Stimulated activated CD8-positive, alpha-beta memory T cell treated with anti-CD3 and anti-CD28 coated beads, Interleukin-12 subunit alpha, Interleukin-12 subunit beta, amount 100 ng/mL, for 24 hours (primary cell): ENCODE results near the gene LUC7L.
"Not testable (repeated sequence)": the region's sequence is repeated elsewhere in the genome, so short reads cannot be mapped to it uniquely, and the experiment has no call there.

Source experiments
- DNase-seq: peaks from one replicate; pipeline ENCODE4 v3.0.0-alpha.2; 2020; ENCODE audit errors: extremely low read depth

The LUC7L gene, protein sequence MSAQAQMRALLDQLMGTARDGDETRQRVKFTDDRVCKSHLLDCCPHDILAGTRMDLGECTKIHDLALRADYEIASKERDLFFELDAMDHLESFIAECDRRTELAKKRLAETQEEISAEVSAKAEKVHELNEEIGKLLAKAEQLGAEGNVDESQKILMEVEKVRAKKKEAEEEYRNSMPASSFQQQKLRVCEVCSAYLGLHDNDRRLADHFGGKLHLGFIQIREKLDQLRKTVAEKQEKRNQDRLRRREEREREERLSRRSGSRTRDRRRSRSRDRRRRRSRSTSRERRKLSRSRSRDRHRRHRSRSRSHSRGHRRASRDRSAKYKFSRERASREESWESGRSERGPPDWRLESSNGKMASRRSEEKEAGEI

DNA sequence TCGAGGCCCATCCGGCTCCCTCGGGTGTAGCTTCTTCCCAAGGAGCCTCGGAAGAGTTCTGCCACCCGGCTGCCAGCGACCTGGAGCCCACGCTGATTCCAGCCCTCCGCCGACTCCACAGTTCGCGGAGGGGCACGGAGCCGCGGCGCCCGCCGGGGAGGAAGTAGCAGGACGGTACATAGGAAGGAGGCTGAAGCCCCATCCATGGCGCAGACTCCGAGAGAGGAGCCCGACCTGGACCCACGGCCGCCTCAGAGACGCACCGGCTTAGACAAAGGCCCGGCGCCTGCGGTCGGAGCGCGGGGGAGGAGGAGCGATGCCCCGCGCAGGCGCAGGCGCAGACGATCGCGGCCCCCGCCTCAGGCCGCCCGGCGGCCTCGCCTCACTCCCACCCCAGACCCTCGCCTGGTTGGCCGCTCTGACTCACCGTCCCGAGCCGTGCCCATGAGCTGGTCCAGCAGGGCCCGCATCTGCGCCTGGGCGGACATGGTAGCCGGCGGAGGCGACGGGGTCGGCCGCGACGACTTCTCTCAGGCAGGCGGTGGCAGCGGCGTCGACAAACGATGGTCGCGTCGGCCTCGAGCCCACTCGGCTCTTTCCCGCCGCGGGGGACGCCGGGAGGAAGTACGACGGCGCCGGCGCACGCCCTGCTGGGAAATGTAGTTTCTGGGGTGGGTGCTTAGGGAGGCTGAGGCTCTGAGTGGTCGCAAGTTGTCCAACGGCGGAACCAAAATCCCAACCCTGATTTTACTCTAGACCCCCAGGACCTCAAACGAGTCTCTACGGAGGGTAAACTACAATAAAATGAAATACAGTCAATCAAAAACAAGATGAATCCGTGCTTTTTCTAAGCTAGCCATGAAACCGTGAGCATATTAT is at the start of gene LUC7L:
TSS of gene LUC7L (minus strand) at position 598 of the 879 bp plus-strand sequence. CDS start at position 488, 110 bp downstream.
- DNase-seq: peak; percentile 72

DNA sequence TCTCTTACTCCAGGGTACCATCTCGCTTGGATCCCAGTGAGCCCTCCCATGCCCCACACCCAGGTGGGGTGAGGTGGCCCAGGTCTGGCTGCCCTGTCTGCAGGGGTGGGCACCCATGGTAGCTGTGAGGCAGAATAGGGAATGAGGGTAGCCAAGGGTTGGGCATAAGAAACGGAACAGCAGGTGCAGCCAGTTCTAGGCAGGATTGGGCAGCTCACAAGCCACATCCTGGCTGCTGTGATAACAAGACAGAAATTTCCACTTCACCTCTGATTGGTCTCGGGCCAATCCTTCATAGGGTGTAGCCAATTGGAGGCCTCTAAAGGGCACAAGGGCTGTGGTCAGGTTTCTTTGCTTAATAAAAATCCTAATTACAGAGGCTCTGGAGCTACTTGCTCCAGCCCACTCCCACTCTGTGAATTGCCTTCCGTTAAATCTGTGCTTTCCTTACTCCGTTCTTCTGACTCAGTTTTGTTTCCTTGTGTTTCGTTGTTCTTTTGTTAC is 49.7 kb upstream of the LUC7L start:
- DNase-seq: no peak

DNA sequence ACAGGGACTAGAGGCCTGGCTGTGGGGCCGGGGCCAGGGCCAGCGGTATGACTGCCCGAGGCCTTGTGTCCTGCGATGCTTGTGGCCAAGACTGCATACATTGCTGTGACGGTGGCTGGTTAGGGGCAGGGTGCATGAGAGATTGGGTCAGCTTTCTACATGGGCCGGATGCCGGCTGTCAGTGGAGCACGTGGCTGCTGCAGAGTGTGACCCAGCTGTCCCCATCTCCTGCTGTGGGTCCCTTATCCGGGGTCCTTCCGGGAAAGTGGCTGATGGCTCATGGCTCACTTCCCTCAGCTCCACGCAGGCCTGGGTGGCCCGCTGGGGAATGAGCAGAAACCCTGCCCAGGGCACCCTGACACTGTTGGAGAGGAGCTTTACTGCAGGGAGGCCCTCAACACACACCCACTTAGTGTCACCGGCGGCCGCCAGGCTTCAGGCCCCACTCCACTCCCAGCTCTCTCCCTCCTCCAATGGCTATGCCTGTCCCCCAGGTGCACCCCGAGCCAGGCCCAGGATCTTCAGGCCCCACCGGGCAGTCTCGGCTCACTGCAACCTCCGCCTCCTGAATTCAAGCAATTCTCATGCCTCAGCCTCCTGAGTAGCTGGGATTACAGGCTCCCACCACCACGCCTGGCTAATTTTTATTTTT is 47.3 kb upstream of the LUC7L start:
- no peak for DNase-seq

DNA sequence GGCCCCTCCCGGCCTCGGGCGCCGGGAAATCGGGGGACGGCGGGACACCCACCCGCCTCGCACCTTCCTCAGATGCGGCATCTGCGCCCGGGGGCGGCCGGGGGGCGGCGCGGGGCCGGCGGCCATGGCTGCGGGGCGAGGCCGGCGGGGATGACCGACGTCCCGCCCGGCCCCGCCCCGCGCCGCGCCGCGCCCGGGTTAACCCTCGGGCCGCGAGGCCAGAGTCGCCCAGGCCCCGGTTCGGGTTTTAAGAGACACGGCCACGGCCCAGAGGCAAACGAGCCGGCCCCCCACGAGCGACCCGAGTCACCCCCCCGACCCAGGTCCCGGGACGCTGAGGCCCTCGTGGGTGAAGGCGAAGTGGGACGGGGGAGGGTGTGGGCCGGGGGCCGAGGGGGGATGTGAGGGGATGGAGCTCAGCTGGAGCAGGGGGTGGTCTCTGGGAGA is 46.6 kb upstream of the LUC7L start, which contains the start of gene RGS11:
TSS of gene RGS11 (minus strand) at position 159 of the 447 bp plus-strand sequence. CDS start at position 126, 33 bp downstream.
- no peak for DNase-seq

DNA sequence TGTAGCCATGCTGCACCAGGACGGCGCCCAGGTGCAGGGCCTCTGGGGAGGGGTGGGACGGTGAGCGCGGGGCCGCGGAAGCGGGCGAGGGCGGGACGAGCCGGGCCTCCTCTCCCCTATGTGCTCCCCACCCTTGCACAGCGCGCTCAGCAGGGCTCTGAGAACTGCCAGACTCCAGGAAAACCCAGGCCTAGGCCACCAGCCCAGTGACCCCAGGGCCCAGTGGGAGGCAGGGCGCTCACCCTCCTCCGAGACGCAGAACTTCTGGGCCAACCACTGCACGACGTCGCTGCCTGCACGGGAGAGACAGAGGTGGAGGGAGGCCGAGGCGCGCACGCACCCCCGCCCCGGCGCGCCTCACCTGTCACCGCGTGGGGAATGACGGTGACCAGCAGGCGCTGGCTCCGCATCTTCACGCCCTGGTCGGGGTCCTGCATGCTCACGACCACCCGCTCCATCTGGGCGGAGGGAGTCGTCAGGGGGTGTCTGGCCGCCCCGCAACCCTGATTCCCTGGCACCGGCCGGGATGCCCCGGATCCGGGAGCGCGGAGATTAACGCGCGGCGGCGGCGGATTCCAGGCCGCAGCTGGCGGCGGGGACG is 45.9 kb upstream of the LUC7L start:
- DNase-seq: no peak

DNA sequence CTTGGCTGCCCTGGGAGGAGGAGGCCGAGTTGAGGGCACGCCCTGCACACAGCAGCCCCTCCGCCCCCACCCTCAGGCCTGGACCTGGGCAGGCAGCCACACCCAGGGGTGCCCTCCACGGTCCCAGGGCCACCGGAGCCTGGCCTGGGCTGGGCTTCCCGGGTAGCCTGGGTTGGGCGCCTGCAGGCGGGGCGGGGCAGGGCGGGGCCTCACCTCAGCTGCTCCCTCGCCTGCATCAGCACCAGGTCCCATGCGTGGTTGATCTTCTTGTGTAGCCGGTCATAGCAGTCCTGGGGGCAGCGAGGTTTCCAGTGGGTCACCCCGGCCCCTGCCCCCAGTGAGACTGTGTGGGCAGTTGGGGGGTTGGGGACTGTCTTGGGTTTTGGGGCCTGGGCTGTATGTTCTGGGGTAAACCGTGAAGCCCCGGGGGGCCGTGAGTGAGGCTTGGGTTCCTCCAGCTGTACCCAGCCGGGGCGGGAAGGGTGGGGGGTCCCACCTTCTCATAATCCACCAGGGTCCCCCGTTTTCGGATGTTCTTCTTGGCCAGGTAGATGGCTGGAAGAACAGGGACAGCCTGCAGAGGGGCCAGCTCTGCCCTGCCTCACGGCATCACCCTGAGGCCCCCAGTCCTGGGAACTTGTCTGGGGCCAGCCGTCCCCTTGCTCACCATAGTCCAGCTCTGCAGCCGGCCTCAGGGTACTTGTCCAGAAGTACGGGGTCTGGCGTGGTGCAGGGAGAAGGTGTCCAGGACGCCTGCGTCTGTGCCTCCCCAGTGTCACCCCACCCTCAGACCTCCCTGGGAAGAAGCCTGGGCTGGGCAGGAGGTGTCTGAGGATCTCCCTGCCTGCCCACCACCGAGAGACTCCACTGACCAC is 44.5 kb upstream of the LUC7L start:
- DNase-seq: no peak

DNA sequence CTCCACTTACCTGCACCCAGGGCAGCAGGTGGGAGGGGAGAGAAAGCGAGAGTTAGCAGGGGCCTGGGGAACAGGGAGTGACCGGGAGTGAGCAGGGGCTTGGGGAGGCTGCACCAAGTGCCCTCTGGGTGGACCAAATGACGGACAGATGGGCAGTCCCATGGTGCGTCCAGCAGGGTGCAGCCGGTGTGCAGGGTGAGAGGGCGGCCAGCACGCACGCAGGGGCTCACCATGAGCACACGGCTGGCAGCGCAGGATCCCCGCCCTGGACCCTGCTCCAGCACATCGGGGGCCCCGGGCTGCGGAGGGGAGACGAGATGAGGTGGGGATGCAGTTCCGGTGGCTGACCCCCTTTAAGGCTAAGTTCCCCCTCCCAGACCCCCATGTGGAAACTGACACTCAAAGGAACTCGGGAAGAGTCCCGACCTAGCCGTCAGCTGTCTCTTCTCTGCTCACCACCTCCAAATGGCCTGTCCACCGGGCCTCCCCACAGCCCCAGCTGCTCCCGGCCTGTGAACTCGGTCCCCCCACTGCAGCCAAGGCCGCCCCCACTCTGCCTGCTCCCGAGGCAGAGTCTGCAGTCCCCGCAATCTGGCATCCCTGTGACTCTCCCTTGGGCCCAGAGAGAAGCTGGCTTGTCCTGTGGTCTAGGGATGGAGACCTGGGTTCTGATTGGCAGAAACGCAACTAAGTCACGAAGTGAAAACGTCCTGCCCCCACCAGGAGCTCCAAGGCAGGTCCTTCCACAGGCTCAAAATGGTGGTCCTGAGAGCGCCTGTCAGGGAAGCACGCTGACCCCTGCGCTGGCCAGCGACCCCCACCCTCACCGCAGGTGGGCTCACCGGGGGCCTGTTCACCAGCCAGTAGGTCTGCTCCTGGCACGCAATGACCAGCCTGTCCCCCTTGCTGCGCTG is 43.6 kb upstream of the LUC7L start:
- DNase-seq: no peak

DNA sequence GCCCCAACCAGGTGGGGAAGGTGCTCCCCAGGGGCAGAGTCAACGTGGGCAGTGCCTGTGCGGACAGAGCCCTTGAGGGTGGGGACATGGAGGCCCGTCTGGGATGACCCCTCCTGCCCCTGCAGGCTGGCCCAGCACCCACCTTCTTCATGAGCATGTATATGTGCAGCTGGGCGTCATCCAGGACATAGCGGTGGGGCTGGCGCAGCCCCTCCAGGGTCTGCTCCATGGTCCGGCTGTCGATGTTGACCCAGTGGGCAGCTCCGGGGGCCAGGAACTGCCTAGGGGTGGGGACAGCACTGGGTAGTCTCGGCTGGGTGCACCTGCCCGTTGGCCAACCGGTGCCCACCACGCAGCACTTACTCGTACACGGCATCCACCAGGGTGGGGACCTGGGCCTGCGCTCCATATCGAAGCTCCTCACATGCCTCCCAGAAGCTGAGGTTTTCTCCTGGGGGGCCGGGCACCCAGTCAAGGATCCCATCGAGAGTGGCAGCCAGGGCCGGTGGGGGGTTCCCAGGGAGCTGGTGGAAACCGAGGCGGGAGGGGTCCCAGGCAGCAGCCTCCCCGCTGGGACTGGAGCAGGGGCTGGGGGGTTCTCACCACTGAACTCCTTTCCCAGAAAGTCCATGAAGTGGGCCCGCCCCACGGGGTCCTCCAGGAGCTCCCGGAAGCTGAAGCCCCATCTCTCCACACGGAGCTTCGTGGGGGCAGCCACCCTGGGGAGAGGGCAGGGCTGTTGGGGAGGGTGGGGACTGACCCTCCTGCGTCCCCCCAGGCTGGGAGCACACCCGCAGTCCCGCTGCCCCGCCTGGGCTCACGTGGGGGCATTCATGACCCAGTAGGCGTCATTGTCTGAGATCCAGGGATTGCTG is 41.4 kb upstream of the LUC7L start:
- no peak for DNase-seq

DNA sequence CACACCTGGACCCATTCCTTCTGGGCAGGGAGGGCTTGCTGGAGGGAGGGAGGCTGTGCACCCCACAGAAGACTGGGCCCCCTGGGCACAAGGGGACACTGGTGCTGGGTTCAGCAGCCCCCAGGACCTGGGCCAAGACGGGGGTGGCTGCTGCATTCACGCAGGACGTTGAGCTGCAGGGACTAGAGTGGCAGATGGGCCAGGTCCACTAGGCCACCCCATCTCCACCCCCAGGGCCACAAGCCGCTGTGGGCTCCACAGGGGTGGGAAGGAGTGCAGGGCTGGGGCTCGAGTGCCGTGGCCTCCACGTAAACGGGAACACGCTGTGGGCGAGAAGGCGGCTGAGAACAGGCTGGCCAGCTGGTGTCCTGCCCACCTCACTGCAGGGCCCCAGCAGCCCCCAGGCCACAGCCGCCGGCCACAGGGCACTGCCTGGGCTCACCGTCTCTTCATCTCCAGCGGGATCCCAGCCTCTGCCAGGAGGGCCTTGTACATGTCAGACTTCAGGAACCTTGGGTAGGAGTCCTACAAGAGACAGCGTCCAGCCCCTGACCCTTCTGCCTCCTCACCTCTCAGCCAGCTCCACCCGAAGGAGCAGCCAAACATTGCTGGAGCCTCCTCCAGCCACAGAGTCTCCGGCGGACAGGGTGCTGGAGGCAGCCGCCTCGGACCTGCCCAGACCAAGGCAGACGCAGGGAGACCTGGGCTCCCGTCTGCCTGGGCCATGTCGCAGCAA is 40.0 kb upstream of the LUC7L start:
- DNase-seq: no peak

DNA sequence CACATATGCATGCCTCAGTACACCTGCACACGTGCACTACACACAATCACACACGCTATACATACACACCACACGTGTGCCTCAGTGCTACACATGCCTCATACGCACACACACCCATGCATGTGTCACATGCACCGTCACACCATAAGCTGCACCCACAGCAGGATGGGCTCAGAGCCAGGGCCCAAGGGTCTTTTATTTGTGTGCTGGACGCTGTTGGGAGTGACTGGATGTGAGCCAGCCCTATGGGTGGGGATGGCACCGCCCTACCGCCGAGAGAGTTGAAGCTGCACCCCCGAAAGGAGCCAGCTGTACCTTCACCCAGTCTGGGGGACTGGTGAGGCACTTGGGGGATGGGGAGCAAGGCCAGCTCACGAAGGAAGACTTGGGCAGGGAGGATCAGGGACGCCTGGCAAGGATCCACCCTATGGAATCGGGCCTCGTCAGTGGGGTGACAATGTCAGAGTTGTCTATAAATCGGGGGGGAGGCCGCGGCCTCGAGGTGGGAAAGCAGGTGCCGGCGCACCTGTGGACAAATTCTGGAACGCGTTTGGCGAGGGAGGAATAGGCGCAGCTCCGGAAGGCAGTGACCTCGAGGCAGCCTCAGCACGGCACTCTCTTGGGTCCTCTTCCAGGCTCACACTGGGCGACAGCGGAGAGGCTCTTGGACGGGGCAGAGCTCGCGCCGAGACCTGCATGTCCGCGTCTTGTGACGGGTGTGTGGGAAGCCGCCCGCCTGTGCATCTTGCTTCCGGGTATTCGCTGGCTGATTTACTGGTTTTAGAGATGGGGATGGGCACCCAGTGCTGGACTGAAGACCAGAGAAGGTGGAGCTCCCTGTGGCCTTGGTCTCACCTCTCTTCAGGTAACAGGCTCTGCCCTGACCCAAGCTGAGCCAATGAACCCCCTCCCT is 39.1 kb upstream of the LUC7L start:
- DNase-seq: no peak

DNA sequence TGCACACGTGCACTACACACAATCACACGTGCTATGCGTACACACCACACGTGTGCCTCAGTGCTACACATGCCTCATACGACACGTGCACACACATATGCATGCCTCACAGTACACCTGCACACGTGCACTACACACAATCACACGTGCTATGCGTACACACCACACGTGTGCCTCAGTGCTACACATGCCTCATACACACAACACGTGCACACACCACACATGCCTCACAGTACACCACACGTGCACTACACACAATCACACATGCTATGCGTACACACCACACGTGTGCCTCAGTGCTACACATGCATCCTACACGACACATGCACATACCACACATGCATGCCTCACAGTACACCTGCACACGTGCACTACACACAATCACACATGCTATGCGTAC is 38.3 kb upstream of the LUC7L start:
- not testable (repeated sequence) for DNase-seq

DNA sequence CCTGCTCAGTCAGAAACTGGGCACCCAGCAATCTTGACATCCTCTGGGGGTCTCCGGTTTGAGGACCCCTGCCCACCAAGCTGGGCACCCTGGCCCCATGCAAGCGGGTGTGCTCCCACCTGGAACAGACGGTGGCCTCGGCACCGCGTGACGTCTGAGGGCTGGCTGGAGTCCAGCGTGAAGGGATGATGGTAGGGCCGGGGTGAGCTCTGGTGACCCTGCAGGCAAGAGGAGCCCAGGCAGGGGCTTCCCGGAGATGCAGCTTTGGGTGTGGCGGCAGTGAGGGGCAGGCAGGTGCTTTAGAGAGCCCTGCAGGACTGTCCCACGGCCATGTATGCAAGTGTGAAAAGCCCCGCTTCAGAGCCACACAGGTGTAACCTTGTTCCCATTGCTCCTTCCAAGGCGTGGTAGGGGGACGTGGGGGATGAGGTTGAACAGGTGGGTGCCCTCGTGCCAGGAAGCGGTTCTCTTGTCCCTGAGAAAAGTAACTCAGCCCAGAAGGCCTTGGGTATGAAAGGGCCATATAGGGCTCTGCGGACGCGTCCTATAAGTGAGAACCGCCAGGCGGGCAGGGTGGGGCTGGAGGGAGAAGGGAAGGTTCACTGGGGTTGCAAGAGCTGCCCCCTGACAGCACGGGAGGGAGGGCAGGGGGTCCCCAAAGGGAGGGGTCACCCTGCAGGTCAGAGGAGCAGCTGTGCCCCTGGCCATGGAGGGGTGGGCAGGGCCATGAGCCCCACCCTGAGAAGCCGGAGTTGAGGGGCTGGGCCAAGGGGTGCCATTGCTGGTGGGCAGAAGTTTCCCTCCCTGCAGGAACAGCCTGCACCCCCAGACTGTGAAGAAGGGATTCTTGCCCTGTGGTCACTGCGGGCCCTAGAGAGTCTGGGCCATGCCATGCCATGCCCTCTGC is 37.3 kb upstream of the LUC7L start:
- no peak for DNase-seq

DNA sequence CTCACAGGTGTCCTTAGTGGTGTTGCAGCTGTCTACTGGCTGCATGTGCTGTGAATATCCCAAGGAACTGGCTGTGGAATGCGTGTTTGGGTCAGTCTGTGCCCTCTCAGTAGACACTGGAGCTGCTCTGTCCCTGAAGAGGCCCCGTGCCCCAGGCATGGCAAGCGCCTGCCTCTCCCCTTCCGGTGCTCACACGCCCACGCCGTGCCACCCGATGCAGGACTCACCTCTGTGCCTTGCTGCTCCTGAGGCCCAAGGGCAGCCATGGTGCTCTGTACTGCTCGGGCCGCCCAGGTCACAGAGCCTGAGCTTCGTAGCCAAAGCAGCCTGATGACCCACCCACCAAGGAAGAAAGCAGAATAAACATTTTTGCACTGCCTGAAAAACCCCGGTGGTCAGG is 36.5 kb upstream of the LUC7L start:
- DNase-seq: no peak

DNA sequence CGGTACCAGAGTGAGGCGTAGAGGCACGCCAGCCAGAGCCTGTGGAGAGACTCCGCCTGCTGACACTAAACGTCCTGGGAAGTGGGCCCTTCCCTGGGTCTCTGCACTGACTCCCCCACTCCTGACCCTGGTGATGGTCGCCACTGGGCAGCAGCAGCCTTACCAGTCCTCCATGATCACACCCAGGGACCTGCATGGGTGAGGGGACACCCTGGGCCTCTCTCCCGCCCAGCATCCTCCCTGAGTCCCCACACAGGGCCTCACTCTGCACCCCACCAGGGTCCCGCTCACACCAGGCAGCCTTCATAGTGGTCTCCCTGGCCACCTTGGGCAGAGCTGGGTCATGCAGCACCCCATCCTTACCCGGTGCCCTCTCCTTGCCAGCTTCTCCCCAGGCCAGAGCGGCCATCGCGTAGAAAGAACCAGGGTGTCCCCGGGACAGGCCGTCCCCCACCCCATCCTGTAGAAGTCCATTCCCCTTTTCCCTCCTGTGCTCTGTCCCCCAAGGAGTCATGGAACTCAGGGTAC is 35.8 kb upstream of the LUC7L start:
- DNase-seq: no peak

DNA sequence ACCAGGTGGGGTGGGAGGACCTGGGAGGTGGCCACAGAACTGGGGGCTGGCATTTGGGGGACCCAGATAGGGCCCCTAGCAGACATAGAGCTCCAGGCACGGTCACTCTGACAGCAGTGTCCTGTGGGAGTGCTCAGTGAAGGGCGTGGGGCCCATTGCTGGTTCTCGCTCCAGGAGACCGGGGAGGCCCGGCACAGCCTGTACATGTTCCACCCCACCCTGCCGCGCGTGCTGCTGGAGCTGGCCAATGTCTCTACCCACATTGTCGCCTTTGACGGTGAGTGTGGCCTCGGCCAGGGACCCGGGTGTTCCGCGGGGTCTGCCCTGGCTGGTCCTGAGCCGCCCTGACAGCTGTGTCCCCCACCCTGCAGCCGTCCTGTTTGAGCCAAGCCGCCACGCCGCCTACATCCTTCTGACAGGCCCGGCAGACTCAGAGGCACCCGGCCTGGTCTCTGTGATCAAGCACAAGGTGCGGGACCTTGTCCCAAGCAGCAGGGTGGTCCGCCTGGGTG is 35.2 kb upstream of the LUC7L start:
- DNase-seq: no peak
